ENCODE data around the gene CD55.
"Not testable (repeated sequence)": the region's sequence is repeated elsewhere in the genome, so short reads cannot be mapped to it uniquely, and the experiment has no call there.

The CD55 gene

GRCh38 chr1:207313131-207313530, 8.3 kb upstream of the CD55 start:
- DNase-seq (ENCODE audit: insufficient read length, low spot score): no peak
- FAIRE-seq: no peak
- TF ChIP-seq PAX5 (IDR thresholded peaks at IDR 0.05; ENCODE audit: insufficient read depth, low read length, severe bottlenecking) (no peak), POLR2AphosphoS5 (IDR thresholded peaks at IDR 0.05; ENCODE audit: low read depth, low read length) (no peak)

- no peak for TF ChIP-seq PAX5 (IDR thresholded peaks at IDR 0.05; ENCODE audit: insufficient read depth, low read length, severe bottlenecking)
- no peak for TF ChIP-seq POU2F2 (IDR thresholded peaks at IDR 0.05; ENCODE audit: low read depth, low read length)
- no peak for TF ChIP-seq TAF1 (IDR thresholded peaks at IDR 0.05; ENCODE audit: low read depth, low read length)
- no peak for TF ChIP-seq SPI1 (IDR thresholded peaks at IDR 0.05; ENCODE audit: low read depth, low read length)
- TF ChIP-seq POLR2AphosphoS5 (IDR thresholded peaks at IDR 0.05; ENCODE audit: low read depth, low read length): no peak
- TF ChIP-seq POLR2A (IDR thresholded peaks at IDR 0.05; ENCODE audit: low read depth, low read length): no peak
- FAIRE-seq: no peak
- DNase-seq (ENCODE audit: insufficient read length, low spot score): no peak
These were observed 6.7 kb upstream of the CD55 start for GRCh38 chr1:207314816-207315215.

- DNase-seq (ENCODE audit: insufficient read length, low spot score): no peak
- no peak for FAIRE-seq
- no peak for TF ChIP-seq POLR2A (IDR thresholded peaks at IDR 0.05; ENCODE audit: low read depth, low read length)
- no peak for TF ChIP-seq PAX5 (IDR thresholded peaks at IDR 0.05; ENCODE audit: insufficient read depth, low read length, severe bottlenecking)
- TF ChIP-seq POLR2AphosphoS5 (IDR thresholded peaks at IDR 0.05; ENCODE audit: low read depth, low read length): no peak
- no peak for TF ChIP-seq SPI1 (IDR thresholded peaks at IDR 0.05; ENCODE audit: low read depth, low read length)
- TF ChIP-seq TAF1 (IDR thresholded peaks at IDR 0.05; ENCODE audit: low read depth, low read length): no peak
- TF ChIP-seq POU2F2 (IDR thresholded peaks at IDR 0.05; ENCODE audit: low read depth, low read length): no peak
These were observed 6.0 kb upstream of the CD55 start for GRCh38 chr1:207315435-207315834.

DNA sequence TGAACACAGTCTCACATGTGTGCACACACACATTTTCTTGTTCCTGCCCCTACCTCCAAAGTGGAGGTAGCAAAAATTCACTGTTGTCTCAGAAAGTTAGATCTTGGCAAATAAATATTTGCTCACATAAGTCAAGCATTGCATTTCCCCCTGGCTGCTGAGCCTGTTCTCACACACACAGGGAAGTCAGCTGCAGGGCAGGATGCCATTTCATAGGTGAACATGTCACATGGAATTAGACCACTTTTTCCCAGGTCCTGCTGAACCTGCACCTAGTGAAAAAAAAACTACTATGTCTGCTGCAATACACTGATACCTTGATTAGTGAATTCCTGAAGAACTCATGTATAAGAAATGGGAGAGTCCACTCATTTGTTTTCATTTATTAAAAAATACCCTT, 5.3 kb upstream of the CD55 start:
- no peak for TF ChIP-seq SPI1 (IDR thresholded peaks at IDR 0.05; ENCODE audit: low read depth, low read length)
- no peak for TF ChIP-seq TAF1 (IDR thresholded peaks at IDR 0.05; ENCODE audit: low read depth, low read length)
- no peak for TF ChIP-seq POLR2AphosphoS5 (IDR thresholded peaks at IDR 0.05; ENCODE audit: low read depth, low read length)
- no peak for TF ChIP-seq PAX5 (IDR thresholded peaks at IDR 0.05; ENCODE audit: insufficient read depth, low read length, severe bottlenecking)
- no peak for DNase-seq (ENCODE audit: insufficient read length, low spot score)
- FAIRE-seq: no peak

GRCh38 chr1:207316622-207317391, 4.7 kb upstream of the CD55 start:
- FAIRE-seq (no peak), DNase-seq (ENCODE audit: insufficient read length, low spot score) (no peak)
- TF ChIP-seq POU2F2 (IDR thresholded peaks at IDR 0.05; ENCODE audit: low read depth, low read length): no peak
- TF ChIP-seq TAF1 (IDR thresholded peaks at IDR 0.05; ENCODE audit: low read depth, low read length): no peak
- TF ChIP-seq SPI1 (IDR thresholded peaks at IDR 0.05; ENCODE audit: low read depth, low read length): no peak
- no peak for TF ChIP-seq POLR2A (IDR thresholded peaks at IDR 0.05; ENCODE audit: low read depth, low read length)
- no peak for TF ChIP-seq PAX5 (IDR thresholded peaks at IDR 0.05; ENCODE audit: insufficient read depth, low read length, severe bottlenecking)
- TF ChIP-seq POLR2AphosphoS5 (IDR thresholded peaks at IDR 0.05; ENCODE audit: low read depth, low read length): no peak

DNA sequence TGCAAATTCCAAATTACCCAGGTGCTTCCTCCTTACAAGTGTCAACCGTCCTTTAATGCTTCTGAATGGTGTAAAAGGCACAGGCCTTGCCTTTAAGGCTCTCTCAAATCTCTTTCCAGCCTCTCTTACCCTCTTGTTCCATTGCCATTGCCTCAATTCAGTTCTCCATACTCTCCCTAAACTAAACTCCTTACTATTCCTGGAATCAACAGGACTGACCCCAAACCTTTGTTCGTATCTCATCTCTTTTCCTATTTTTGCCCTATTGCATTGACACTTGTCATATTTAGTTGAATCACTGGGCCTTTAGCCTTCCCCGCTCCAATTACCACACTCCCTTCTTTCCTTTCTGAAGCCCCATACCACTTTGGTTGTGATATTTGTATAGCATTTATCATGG, 3.9 kb upstream of the CD55 start:
- no peak for DNase-seq (ENCODE audit: insufficient read length, low spot score)
- TF ChIP-seq PAX5 (IDR thresholded peaks at IDR 0.05; ENCODE audit: insufficient read depth, low read length, severe bottlenecking) (no peak), TAF1 (IDR thresholded peaks at IDR 0.05; ENCODE audit: low read depth, low read length) (no peak), SPI1 (IDR thresholded peaks at IDR 0.05; ENCODE audit: low read depth, low read length) (no peak), POLR2AphosphoS5 (IDR thresholded peaks at IDR 0.05; ENCODE audit: low read depth, low read length) (no peak), POLR2A (IDR thresholded peaks at IDR 0.05; ENCODE audit: low read depth, low read length) (no peak), POU2F2 (IDR thresholded peaks at IDR 0.05; ENCODE audit: low read depth, low read length) (no peak)
- FAIRE-seq: no peak

- FAIRE-seq: no peak
- TF ChIP-seq SPI1 (IDR thresholded peaks at IDR 0.05; ENCODE audit: low read depth, low read length) (no peak), POU2F2 (IDR thresholded peaks at IDR 0.05; ENCODE audit: low read depth, low read length) (no peak), POLR2A (IDR thresholded peaks at IDR 0.05; ENCODE audit: low read depth, low read length) (no peak), PAX5 (IDR thresholded peaks at IDR 0.05; ENCODE audit: insufficient read depth, low read length, severe bottlenecking) (no peak), POLR2AphosphoS5 (IDR thresholded peaks at IDR 0.05; ENCODE audit: low read depth, low read length) (no peak), TAF1 (IDR thresholded peaks at IDR 0.05; ENCODE audit: low read depth, low read length) (no peak)
- DNase-seq (ENCODE audit: insufficient read length, low spot score): no peak
These were observed 3.3 kb upstream of the CD55 start for GRCh38 chr1:207318072-207318619.

DNA sequence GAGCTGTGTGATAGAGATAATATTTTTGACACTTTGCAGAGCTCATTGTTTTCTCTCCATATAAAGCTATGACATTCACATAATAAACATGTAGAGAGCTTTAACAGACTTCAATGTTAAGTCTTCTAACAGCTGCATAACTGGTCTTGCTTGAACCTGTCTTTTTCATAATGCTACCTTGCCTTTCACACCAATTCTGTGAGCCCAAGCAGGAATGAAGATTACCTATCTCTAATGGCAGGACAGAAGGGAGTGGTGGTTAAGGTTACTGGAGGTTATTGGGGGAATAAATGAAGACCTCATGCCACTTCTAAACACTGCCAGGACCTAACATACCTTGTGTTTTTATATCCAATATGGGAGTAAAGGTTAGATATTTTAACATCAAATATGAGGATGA, 2.3 kb upstream of the CD55 start:
- FAIRE-seq (no peak), DNase-seq (ENCODE audit: insufficient read length, low spot score) (no peak)
- TF ChIP-seq PAX5 (IDR thresholded peaks at IDR 0.05; ENCODE audit: insufficient read depth, low read length, severe bottlenecking): no peak
- no peak for TF ChIP-seq POLR2A (IDR thresholded peaks at IDR 0.05; ENCODE audit: low read depth, low read length)
- no peak for TF ChIP-seq POU2F2 (IDR thresholded peaks at IDR 0.05; ENCODE audit: low read depth, low read length)
- no peak for TF ChIP-seq SPI1 (IDR thresholded peaks at IDR 0.05; ENCODE audit: low read depth, low read length)
- no peak for TF ChIP-seq POLR2AphosphoS5 (IDR thresholded peaks at IDR 0.05; ENCODE audit: low read depth, low read length)
- no peak for TF ChIP-seq TAF1 (IDR thresholded peaks at IDR 0.05; ENCODE audit: low read depth, low read length)

- DNase-seq (ENCODE audit: insufficient read length, low spot score); FAIRE-seq: not testable (repeated sequence)
These were observed 1.4 kb upstream of the CD55 start for GRCh38 chr1:207320105-207320504.

Data from GM12891 (cell line).